ENCODE data around the gene RHOT2.

RHOT2 gene

GRCh38 chr16:647173-647902 is 20.6 kb upstream of the RHOT2 start:
- DNase-seq (ENCODE audit: low spot score), result no peak

- DNase-seq (ENCODE audit: low spot score), result peak; percentile 28
These were observed 19.7 kb upstream of the RHOT2 start for GRCh38 chr16:648071-648780.

GRCh38 chr16:648781-649589 is 18.9 kb upstream of the RHOT2 start, which contains the start of gene WDR90:
WDR90 (plus strand) TSS chr16:649365; CDS start chr16:649417, 52 bp downstream.
- peak; percentile 98 for DNase-seq (ENCODE audit: low spot score)

GRCh38 chr16:649631-650030 is 18.3 kb upstream of the RHOT2 start:
- DNase-seq (ENCODE audit: low spot score), result peak; percentile 22

GRCh38 chr16:651844-652243 is 16.1 kb upstream of the RHOT2 start:
- DNase-seq (ENCODE audit: low spot score), result no peak

GRCh38 chr16:652454-653305 is 15.3 kb upstream of the RHOT2 start:
- DNase-seq (ENCODE audit: low spot score), result no peak

- DNase-seq (ENCODE audit: low spot score), result no peak
These were observed 13.9 kb upstream of the RHOT2 start for GRCh38 chr16:654034-654433.

- DNase-seq (ENCODE audit: low spot score), result no peak
These were observed 10.4 kb upstream of the RHOT2 start for GRCh38 chr16:657487-657886.

GRCh38 chr16:658679-659571 is 9.0 kb upstream of the RHOT2 start:
- DNase-seq (ENCODE audit: low spot score), result no peak

- no peak for DNase-seq (ENCODE audit: low spot score)
These were observed 8.3 kb upstream of the RHOT2 start for GRCh38 chr16:659618-660017.

GRCh38 chr16:660132-660458 is 7.8 kb upstream of the RHOT2 start:
- DNase-seq (ENCODE audit: low spot score), result no peak

- peak; percentile 96 for DNase-seq (ENCODE audit: low spot score)
These were observed 7.3 kb upstream of the RHOT2 start for GRCh38 chr16:660459-661183.

- no peak for DNase-seq (ENCODE audit: low spot score)
These were observed 6.6 kb upstream of the RHOT2 start for GRCh38 chr16:661184-661821.

GRCh38 chr16:662095-662494 is 5.8 kb upstream of the RHOT2 start:
- DNase-seq (ENCODE audit: low spot score), result no peak

GRCh38 chr16:662597-662996 is 5.3 kb upstream of the RHOT2 start:
- no peak for DNase-seq (ENCODE audit: low spot score)

- DNase-seq (ENCODE audit: low spot score), result no peak
These were observed 1.4 kb upstream of the RHOT2 start for GRCh38 chr16:666572-666971.

GRCh38 chr16:667113-667779 is 686 bp upstream of the RHOT2 start:
- no peak for DNase-seq (ENCODE audit: low spot score)

- no peak for DNase-seq (ENCODE audit: low spot score)
These were observed 713 bp downstream of the RHOT2 start for GRCh38 chr16:668519-669171.

GRCh38 chr16:669666-670065 is 1.7 kb downstream of the RHOT2 start:
- no peak for DNase-seq (ENCODE audit: low spot score)
